Panc1 (cell line): ENCODE measurements around the gene NUP188. TPM values are rescaled to one million over a fixed set of nuclear protein-coding genes. Genes with fewer than 3 reads are reported as not detected.

ENCODE experiments used
- ATAC-seq: fragments of 200-7000 bp; cut with Tn5 transposase; 2 replicates; pipeline ENCODE4 v1.9.1; 2020; ENCODE audit warnings: mild to moderate bottlenecking, moderate library complexity
- BruUV-seq: library from RNA; stranded (reverse); fragments of 400-500 nt; replicated peaks from 2 replicates; lab custom pipeline; 2021; lab: Mats Ljungman, UMichigan
- CTCF ChIA-PET: fragments of 300-600 bp; sonication (Branson Sonifier 250); formaldehyde crosslinking; loops from one replicate; lab custom pipeline; 2022; ENCODE audit warnings: antibody characterized with exemption; lab: Charles Lee
- POLR2A ChIA-PET: fragments of 300-600 bp; sonication (Branson Sonifier 250); formaldehyde crosslinking; loops from one replicate; lab custom pipeline; 2022; ENCODE audit warnings: antibody characterized with exemption; lab: Charles Lee
- DNase-seq: peaks from one replicate; pipeline ENCODE4 v3.0.0-alpha.2; 2010; ENCODE audit warnings: low read depth, low spot score
- H3K27ac ChIP-seq: 2 replicates; pipeline ENCODE4 v1.5.1; 2011; ENCODE audit warnings: mild to moderate bottlenecking, low read length, inconsistent platforms
- H3K27me3 ChIP-seq: fragments of 200-500 bp; sonication (Bioruptor generic); 2 replicates; pipeline ENCODE4 v1.6.0; 2014; ENCODE audit warnings: low read length, inconsistent platforms; ENCODE audit not compliant: control insufficient read depth, insufficient read depth
- H3K36me3 ChIP-seq: fragments of 200-500 bp; sonication (Bioruptor generic); 2 replicates; pipeline ENCODE4 v1.5.1; 2014; ENCODE audit warnings: inconsistent platforms, mild to moderate bottlenecking, low read length, moderate library complexity; ENCODE audit not compliant: control insufficient read depth, insufficient read depth
- H3K4me1 ChIP-seq: 2 replicates; pipeline ENCODE4 v1.5.1; 2011; ENCODE audit warnings: inconsistent platforms, mild to moderate bottlenecking, low read length, moderate library complexity; ENCODE audit not compliant: control insufficient read depth, insufficient read depth
- H3K4me3 ChIP-seq, 2 experiments: 2 replicates each; pipeline ENCODE4 v1.5.1; 2011 to 2012; ENCODE audit warnings: low read depth in 2 of 2, low read length in 2 of 2, mild to moderate bottlenecking in 2 of 2, inconsistent platforms in 1 of 2, moderate library complexity in 1 of 2
- H3K9me3 ChIP-seq: fragments of 200-500 bp; sonication (Bioruptor generic); 2 replicates; pipeline ENCODE4 v1.5.1; 2014; ENCODE audit warnings: low read depth, mild to moderate bottlenecking, inconsistent platforms, low read length, moderate library complexity; ENCODE audit not compliant: control insufficient read depth, insufficient read depth
- CTCF ChIP-seq: fragments of 450-650 bp; IDR thresholded peaks from 2 replicates; pipeline ENCODE4 v1.5.1; 2017; ENCODE audit warnings: mild to moderate bottlenecking
- POLR2AphosphoS5 ChIP-seq: IDR thresholded peaks from 2 replicates; pipeline ENCODE4 v1.6.1; 2012; ENCODE audit warnings: mild to moderate bottlenecking, low read depth, low read length, moderate library complexity
- SIN3A ChIP-seq: IDR thresholded peaks from 2 replicates; pipeline ENCODE4 v1.6.1; 2012; ENCODE audit warnings: low read depth, mild to moderate bottlenecking, low read length, moderate library complexity, borderline replicate concordance; ENCODE audit not compliant: insufficient read depth
- TCF7L2 ChIP-seq: IDR thresholded peaks from 2 replicates; pipeline ENCODE4 v1.6.1; 2011; ENCODE audit warnings: mild to moderate bottlenecking, low read depth, low read length, inconsistent platforms
- in situ Hi-C: cut with HindIII; loops from 2 replicates; pipeline ENCODE4 v1.10.0; 2016; ENCODE audit warnings: low sequenced_read_pairs, low pct_unique_long_range_greater_than_20kb
- intact Hi-C: fragments of 100-400 bp; cut with micrococcal nuclease; formaldehyde crosslinking; loops from one replicate; pipeline ENCODE4 v1.10.0; 2022; ENCODE audit not compliant: unreplicated experiment
- total RNA-seq: library from RNA; stranded (reverse); gene quantifications from one replicate; pipeline ENCODE4 v1.2.1, GENCODE V29; 2021; ENCODE audit not compliant: unreplicated experiment
- TF ChIP-seq, protein P1 (sequence below), 2 experiments: IDR thresholded peaks; 2 replicates each; pipeline ENCODE4 v1.6.1; 2011 to 2012; ENCODE audit warnings: low read depth in 2 of 2, control low read depth in 1 of 2, low read length in 1 of 2, mild to moderate bottlenecking in 1 of 2, moderate library complexity in 1 of 2; ENCODE audit not compliant: insufficient read depth in 1 of 2

Gene NUP188
- total RNA-seq, 1 experiment from 2014 or later = 69.9 TPM

GRCh38 chr9:129022037-129022436 is 74.5 kb downstream of the NUP188 start:
- no TSS peak for BruUV-seq
- H3K27me3 ChIP-seq = no peaks in the 10 kb centered on the region
- POLR2A ChIA-PET = no interaction called here
- DNase-seq (no peak), ATAC-seq (no peak)
- TF ChIP-seq, protein P1, sequence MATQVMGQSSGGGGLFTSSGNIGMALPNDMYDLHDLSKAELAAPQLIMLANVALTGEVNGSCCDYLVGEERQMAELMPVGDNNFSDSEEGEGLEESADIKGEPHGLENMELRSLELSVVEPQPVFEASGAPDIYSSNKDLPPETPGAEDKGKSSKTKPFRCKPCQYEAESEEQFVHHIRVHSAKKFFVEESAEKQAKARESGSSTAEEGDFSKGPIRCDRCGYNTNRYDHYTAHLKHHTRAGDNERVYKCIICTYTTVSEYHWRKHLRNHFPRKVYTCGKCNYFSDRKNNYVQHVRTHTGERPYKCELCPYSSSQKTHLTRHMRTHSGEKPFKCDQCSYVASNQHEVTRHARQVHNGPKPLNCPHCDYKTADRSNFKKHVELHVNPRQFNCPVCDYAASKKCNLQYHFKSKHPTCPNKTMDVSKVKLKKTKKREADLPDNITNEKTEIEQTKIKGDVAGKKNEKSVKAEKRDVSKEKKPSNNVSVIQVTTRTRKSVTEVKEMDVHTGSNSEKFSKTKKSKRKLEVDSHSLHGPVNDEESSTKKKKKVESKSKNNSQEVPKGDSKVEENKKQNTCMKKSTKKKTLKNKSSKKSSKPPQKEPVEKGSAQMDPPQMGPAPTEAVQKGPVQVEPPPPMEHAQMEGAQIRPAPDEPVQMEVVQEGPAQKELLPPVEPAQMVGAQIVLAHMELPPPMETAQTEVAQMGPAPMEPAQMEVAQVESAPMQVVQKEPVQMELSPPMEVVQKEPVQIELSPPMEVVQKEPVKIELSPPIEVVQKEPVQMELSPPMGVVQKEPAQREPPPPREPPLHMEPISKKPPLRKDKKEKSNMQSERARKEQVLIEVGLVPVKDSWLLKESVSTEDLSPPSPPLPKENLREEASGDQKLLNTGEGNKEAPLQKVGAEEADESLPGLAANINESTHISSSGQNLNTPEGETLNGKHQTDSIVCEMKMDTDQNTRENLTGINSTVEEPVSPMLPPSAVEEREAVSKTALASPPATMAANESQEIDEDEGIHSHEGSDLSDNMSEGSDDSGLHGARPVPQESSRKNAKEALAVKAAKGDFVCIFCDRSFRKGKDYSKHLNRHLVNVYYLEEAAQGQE (IDR thresholded peaks at IDR 0.05; ENCODE audit: insufficient read depth in 1 of 2, low read depth in 2 of 2, low read length in 1 of 2) = no peak
- TF ChIP-seq CTCF = no peak
- TF ChIP-seq SIN3A = no peak
- TF ChIP-seq TCF7L2 = no peak
- TF ChIP-seq POLR2AphosphoS5 = no peak
- no peaks in the 10 kb centered on the region for H3K36me3 ChIP-seq
- in situ Hi-C loops (no loop called here), intact Hi-C loops (no loop called here)
- no peak overlapping the region for H3K4me3 ChIP-seq
- peaks cover 16% of the 10 kb centered on the region for H3K4me1 ChIP-seq
- CTCF ChIA-PET = no interaction called here
- no peaks in the 10 kb centered on the region for H3K9me3 ChIP-seq
- H3K27ac ChIP-seq = no peak overlapping the region

GRCh38 chr9:129023036-129023907 is 75.8 kb downstream of the NUP188 start:
- in situ Hi-C loops (no loop called here), intact Hi-C loops (no loop called here)
- no peak overlapping the region for H3K4me3 ChIP-seq
- peaks cover 16% of the 10 kb centered on the region for H3K4me1 ChIP-seq
- TF ChIP-seq, protein P1 (IDR thresholded peaks at IDR 0.05; ENCODE audit: insufficient read depth in 1 of 2, low read depth in 2 of 2, low read length in 1 of 2) = no peak
- TF ChIP-seq POLR2AphosphoS5 = no peak
- TF ChIP-seq CTCF = no peak
- ChIA-PET CTCF (no interaction called here), POLR2A (no interaction called here)
- H3K9me3 ChIP-seq = no peaks in the 10 kb centered on the region
- no TSS peak for BruUV-seq
- H3K36me3 ChIP-seq = no peaks in the 10 kb centered on the region
- DNase-seq (no peak), ATAC-seq (no peak)
- H3K27ac ChIP-seq = no peak overlapping the region
- no peaks in the 10 kb centered on the region for H3K27me3 ChIP-seq
